ENCODE data around the gene S100A16. TPM values are rescaled to one million over a fixed set of nuclear protein-coding genes. Genes with fewer than 3 reads are reported as not detected.

The S100A16 gene
- total RNA-seq, 1 donor from 2014 or later, result 38.8 TPM

DNA sequence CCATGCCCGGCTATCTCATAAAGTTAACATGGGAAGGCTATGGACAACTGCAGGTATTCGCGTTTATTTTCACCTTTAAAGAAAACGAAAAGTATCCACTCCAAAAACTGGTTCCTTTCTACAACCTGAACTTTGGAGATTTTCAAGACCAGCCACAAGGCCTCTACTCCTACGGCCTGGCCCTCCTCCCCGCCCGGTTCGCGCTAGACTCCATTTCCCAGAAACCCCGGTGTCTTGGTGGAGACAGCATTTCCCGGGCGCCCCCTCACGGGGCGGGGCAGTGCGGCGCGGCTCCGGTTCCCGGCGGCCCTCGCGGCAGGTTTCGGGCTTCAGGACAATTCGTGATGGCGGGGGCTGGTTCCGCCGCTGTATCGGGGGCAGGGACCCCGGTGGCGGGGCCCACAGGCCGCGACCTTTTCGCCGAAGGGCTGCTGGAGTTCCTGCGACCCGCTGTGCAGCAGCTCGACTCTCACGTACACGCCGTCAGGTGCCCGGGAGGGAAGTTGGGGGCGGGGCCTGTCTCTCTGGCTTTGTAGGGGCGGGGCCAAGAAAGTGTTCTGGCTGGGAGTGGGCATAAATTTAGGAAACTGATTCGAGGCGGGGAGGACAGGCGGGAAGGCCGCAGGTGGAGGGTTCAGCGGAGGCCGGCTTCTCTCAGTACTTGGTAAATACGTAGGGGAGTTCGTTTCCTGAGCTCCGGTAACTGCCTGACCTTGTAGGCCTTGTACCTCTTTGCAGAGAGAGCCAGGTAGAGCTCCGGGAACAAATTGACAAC, 45.6 kb upstream of the S100A16 start, which contains the start of gene SNAPIN:
Gene SNAPIN (plus strand): TSS at position 304 of the 775 bp plus-strand sequence. CDS start 41 bp downstream, at position 345.
- intact Hi-C loops (cut with micrococcal nuclease), result no loop called here

DNA sequence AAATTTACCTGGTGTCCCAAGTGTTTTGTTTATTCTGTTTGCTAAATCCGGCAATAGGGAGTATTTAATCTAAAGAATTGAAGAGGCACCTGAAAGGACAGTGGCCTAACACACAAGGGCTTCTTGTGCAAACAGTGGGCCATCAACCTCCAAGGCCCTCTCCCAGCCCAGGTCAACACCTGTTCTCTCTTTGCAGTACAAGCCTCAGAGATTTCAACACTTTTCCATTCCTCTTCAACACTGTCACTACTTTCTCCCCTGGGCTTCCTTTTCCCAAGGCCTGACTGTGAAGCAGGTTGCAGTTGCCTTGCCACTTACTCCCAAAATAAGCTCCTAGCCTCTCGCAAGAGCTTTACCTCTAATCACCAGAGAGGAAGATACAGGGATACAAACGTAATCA, 42.4 kb upstream of the S100A16 start:
- intact Hi-C loops (cut with micrococcal nuclease), result no loop called here
- H3K36me3 ChIP-seq, result peaks cover 6% of the 10 kb centered on the region
- H3K4me1 ChIP-seq, result peaks cover 23% of the 10 kb centered on the region
- TF ChIP-seq, protein P1, sequence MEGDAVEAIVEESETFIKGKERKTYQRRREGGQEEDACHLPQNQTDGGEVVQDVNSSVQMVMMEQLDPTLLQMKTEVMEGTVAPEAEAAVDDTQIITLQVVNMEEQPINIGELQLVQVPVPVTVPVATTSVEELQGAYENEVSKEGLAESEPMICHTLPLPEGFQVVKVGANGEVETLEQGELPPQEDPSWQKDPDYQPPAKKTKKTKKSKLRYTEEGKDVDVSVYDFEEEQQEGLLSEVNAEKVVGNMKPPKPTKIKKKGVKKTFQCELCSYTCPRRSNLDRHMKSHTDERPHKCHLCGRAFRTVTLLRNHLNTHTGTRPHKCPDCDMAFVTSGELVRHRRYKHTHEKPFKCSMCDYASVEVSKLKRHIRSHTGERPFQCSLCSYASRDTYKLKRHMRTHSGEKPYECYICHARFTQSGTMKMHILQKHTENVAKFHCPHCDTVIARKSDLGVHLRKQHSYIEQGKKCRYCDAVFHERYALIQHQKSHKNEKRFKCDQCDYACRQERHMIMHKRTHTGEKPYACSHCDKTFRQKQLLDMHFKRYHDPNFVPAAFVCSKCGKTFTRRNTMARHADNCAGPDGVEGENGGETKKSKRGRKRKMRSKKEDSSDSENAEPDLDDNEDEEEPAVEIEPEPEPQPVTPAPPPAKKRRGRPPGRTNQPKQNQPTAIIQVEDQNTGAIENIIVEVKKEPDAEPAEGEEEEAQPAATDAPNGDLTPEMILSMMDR (IDR thresholded peaks at IDR 0.05; ENCODE audit: borderline replicate concordance), result no peak
- no peak overlapping the region for H3K27ac ChIP-seq (replicated peaks)
- no peak for DNase-seq
- no peaks in the 10 kb centered on the region for H3K9me3 ChIP-seq (replicated peaks)
- no peak overlapping the region for H3K4me3 ChIP-seq
- H3K27me3 ChIP-seq (ENCODE audit: low read depth), result no peaks in the 10 kb centered on the region

More for the DNA sequence above, 45.6 kb upstream of the S100A16 start, which contains the start of gene SNAPIN:
- peak within 1 kb of the TSS; percentile 92 for H3K4me3 ChIP-seq
- H3K27me3 ChIP-seq (ENCODE audit: low read depth), result no peaks in the 10 kb centered on the region
- peak within 1 kb of the TSS; percentile 98 for H3K27ac ChIP-seq (replicated peaks)
- peak; percentile 93 for DNase-seq
- TF ChIP-seq, protein P1 (IDR thresholded peaks at IDR 0.05; ENCODE audit: borderline replicate concordance), result peak; percentile 35
- H3K9me3 ChIP-seq (replicated peaks), result no peaks in the 10 kb centered on the region
- H3K4me1 ChIP-seq, result peaks cover 23% of the 10 kb centered on the region
- H3K36me3 ChIP-seq, result peaks cover 36% of the 10 kb centered on the region

DNA sequence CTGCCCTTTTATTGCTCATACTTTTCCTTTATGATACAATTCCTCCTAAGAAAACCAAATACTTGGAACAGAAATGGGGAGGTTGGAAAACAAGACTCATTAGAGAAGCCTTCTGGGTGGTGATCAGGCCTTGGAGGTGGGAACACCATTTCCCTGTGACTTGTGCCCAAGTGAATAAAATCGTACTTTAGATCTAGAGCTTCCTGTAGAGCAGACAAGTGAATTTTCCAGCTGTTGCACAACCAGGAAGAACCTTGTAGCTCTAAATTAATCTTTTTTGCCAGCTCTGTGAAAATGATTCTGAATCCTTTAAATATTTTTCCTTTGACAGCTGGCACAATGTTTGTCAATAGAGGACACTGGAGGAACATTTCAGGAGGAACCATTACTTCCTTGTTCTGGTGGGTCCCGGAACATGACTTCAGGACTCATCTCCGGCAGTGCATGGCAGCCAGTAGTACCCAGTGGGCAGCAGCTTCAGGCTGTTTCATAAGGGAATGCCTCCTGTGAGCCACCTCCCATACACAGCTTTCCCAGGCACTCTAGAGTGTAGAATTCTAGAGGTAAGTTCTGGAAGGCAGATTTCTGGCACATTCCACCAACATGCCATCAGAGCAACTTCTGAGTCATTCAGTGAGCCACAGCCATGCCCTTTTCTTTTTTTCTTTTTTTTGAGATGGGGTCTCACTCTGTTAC, 40.0 kb upstream of the S100A16 start:
- no peaks in the 10 kb centered on the region for H3K9me3 ChIP-seq (replicated peaks)
- DNase-seq, result no peak
- H3K36me3 ChIP-seq, result no peaks in the 10 kb centered on the region
- intact Hi-C loops (cut with micrococcal nuclease), result no loop called here
- TF ChIP-seq, protein P1 (IDR thresholded peaks at IDR 0.05; ENCODE audit: borderline replicate concordance), result no peak
- no peaks in the 10 kb centered on the region for H3K27me3 ChIP-seq (ENCODE audit: low read depth)
- H3K4me1 ChIP-seq, result peaks cover 20% of the 10 kb centered on the region
- peak overlapping the region; percentile 70 for H3K27ac ChIP-seq (replicated peaks)
- no peak overlapping the region for H3K4me3 ChIP-seq

DNA sequence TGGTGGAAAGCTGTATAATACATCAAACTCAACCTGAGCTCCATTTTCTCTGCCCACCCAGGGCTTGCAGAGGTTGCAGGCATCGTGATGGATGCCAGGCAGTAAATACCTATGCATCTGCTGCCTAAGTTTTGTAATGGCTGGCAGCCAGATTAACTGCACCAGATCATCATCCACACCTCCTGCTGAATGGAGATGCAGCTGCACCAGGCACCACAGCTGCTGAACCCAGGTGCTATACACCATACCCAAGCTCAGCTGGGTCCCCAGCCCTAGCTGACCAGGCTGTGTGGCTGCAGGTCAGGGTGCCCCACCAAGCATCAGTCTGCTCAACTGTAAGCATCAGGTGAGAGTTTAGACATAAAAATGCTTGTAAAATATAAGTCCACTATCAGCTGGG, 38.8 kb upstream of the S100A16 start:
- no peaks in the 10 kb centered on the region for H3K27me3 ChIP-seq (ENCODE audit: low read depth)
- DNase-seq, result no peak
- no peak overlapping the region for H3K27ac ChIP-seq (replicated peaks)
- no peaks in the 10 kb centered on the region for H3K9me3 ChIP-seq (replicated peaks)
- no peak overlapping the region for H3K4me3 ChIP-seq
- peaks cover 3% of the 10 kb centered on the region for H3K36me3 ChIP-seq
- intact Hi-C loops (cut with micrococcal nuclease), result no loop called here
- peaks cover 19% of the 10 kb centered on the region for H3K4me1 ChIP-seq
- TF ChIP-seq, protein P1 (IDR thresholded peaks at IDR 0.05; ENCODE audit: borderline replicate concordance), result no peak

DNA sequence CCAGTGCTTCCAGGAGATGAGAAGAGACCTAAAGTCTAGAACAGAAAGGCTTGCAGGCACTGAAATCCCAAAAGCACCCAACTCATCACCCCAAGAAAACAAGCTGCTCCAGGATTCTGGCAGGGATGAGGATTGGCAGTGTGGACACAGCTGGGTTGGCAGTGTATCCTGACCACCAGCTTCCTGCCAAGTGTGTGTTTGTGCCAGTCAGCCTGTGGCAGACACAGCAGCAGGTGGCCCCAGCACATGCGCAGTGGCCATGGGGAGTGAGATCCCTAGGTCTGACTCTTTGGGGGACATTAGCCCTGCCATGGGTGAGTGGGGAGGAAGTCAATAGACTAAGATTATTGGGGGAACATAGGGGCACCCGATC, 36.9 kb upstream of the S100A16 start:
- Histone ChIP-seq H3K27me3 (ENCODE audit: low read depth) (no peaks in the 10 kb centered on the region), H3K27ac (replicated peaks) (peak overlapping the region; percentile 38), H3K36me3 (peaks cover 22% of the 10 kb centered on the region), H3K9me3 (replicated peaks) (no peaks in the 10 kb centered on the region), H3K4me1 (peaks cover 29% of the 10 kb centered on the region), H3K4me3 (no peak overlapping the region)
- TF ChIP-seq, protein P1 (IDR thresholded peaks at IDR 0.05; ENCODE audit: borderline replicate concordance), result no peak
- intact Hi-C loops (cut with micrococcal nuclease), result no loop called here
- DNase-seq, result peak; percentile 59

All from left ventricle myocardium inferior (tissue), 1 donor.